ENCODE measurements around the gene NKD2.

DNA sequence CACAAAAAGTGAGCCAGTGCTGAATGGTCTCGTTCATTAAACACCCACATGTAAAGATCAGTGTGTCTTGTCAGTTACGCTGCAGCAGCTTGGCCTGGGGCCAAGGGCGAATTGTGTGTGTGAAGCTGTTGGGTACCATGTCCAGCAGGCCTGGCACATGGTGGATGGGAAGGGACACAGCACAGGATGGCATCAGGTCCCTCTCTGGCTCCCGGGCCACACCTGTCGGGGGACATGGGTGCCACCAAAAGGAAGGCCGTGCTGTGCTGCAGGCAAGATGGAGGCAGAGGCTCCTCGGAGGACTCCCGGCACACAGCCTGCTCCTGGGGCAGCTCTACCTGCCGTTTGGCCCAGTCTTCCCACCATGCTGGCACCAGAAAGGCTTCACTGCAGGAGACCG lies 32.0 kb downstream of the NKD2 start:
- TF ChIP-seq YY1 (IDR thresholded peaks at IDR 0.05; ENCODE audit: insufficient read depth, insufficient read length): no peak
- TF ChIP-seq SUZ12 (IDR thresholded peaks at IDR 0.05; ENCODE audit: extremely low read depth, insufficient read depth, insufficient read length): no peak
